ENCODE data around the gene SORCS2. TPM values are rescaled to one million over a fixed set of nuclear protein-coding genes. Genes with fewer than 3 reads are reported as not detected.

The SORCS2 gene
- total and polyA plus RNA-seq, 2 of the 8 experiments (the other 6 are each of a cell fraction or from before 2014, with no cell fraction given), result 0.36 to 1.8 TPM

- no peak for TF ChIP-seq ZNF274 (IDR thresholded peaks at IDR 0.05; ENCODE audit: borderline replicate concordance, extremely low read depth, low read length)
- no peak for TF ChIP-seq NANOG (IDR thresholded peaks at IDR 0.05; ENCODE audit: insufficient read depth, low read depth, low read length, poor library complexity, severe bottlenecking)
- TF ChIP-seq BACH1 (IDR thresholded peaks at IDR 0.05; ENCODE audit: low read length), result no peak
Measured at GRCh38 chr4:7268941-7269340, 76.6 kb downstream of the SORCS2 start (continued).
